ENCODE results near the gene S100A2.

GRCh38 chr1:153560241-153560640 lies 5.4 kb downstream of the S100A2 start:
- TF ChIP-seq ZNF384 (IDR thresholded peaks at IDR 0.05), result no peak
- no peak for TF ChIP-seq PKNOX1 (IDR thresholded peaks at IDR 0.05)
- no peak for TF ChIP-seq ARNT (IDR thresholded peaks at IDR 0.05)
- no peak for TF ChIP-seq L3MBTL2 (conservative IDR thresholded peaks at IDR 0.05)
- no peak for TF ChIP-seq SP1 (IDR thresholded peaks at IDR 0.05)
- no peak for TF ChIP-seq CTBP1 (IDR thresholded peaks at IDR 0.05; ENCODE audit: borderline replicate concordance)
- no peak for TF ChIP-seq BHLHE40 (IDR thresholded peaks at IDR 0.05; ENCODE audit: borderline replicate concordance)
- TF ChIP-seq TARDBP (IDR thresholded peaks at IDR 0.05), result no peak

Measured in HEK293T (cell line).